Tibial nerve (tissue), 3 donors: ENCODE results near the gene TMEM38B.

Source experiments
- CTCF ChIP-seq, 5 experiments: fragments of 200-600 bp in 3 of 5; fragments of 450-650 bp in 2 of 5; sonication (generic) in 3 of 5; IDR thresholded peaks; one replicate each; pipeline ENCODE4 v1.5.1; 2016 to 2019; ENCODE audit warnings: antibody characterized with exemption in 5 of 5, mild to moderate bottlenecking in 3 of 5, moderate library complexity in 2 of 5
- POLR2A ChIP-seq, 2 donors: fragments of 450-650 bp; IDR thresholded peaks; one replicate each; pipeline ENCODE4 v1.6.1; 2017; ENCODE audit warnings: antibody characterized with exemption in 2 of 2, mild to moderate bottlenecking in 2 of 2, moderate library complexity in 2 of 2

DNA sequence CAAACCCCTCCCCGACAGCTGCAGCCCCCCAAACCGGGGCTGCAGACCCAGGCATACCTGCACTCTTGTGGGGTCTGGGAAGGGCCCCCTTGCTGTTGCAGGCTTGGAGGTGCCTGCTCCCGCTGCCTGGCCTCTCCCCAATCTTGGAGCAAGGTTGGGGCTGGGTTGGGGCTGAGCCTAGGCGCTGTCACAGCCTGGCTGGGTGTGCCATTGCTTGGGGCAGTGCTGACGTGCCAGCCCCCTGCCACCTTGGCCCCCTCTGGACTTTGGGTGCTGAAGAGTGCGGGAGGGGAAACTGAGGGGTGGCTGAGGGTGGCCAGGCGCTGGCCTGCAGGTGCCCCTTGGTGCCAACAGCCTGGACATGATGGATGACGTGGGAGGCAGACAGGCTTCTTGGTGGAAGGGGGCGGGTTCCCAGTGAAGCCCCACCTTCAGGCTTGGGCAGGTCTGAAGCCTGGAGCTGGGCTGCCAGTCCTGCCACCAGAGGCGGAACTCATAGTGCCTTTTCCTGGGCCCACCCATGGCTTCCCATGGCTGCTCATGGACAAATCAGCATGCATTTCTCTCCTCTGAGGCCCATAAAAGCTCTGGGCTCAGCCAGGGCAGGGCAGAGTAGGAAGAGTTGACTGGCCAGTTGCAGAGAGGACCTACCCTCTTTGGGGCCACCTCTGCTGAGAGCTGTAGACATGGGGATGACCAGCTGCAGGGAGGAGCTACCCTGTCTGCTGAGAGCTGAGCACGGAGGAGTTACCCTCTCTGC lies 19.1 kb downstream of the TMEM38B start:
- TF ChIP-seq CTCF (IDR thresholded peaks at IDR 0.05): no peak
- no peak for TF ChIP-seq POLR2A (IDR thresholded peaks at IDR 0.05)
